ENCODE data around the gene TEAD2. TPM values are rescaled to one million over a fixed set of nuclear protein-coding genes. Genes with fewer than 3 reads are reported as not detected.
A peak's percentile ranks its signal among the peaks of the same experiment; 100 is the strongest.

TEAD2 gene
- total RNA-seq, 1 experiment from 2014 or later, result 106 TPM

DNA sequence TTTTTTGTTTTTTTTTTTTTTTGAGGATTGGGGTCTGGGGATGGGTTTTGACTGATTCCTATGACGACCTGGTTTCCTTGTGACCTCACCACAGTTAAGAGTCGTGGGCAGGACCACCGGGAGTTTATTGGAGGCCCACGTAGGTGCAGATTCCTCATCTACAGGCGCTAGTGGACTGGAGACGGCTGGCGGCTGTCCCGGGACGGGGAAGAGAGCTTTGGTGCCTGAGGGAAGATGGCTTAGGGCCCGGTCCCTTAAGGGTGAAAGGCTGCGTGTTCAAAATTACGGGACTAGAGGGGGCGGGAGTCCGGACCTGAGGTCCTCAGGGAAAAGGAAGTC, 682 bp upstream of the TEAD2 start:
- peak; percentile 24 for DNase-seq (ENCODE audit: low spot score)
- Mint-ChIP-seq H3K27me3 (ENCODE audit: low read depth) (peaks cover 5% of the 10 kb centered on the region), H3K4me3 (no peak overlapping the region), H3K36me3 (peaks cover 15% of the 10 kb centered on the region), H3K9me3 (no peaks in the 10 kb centered on the region), H3K4me1 (peaks cover 8% of the 10 kb centered on the region), H3K27ac (no peak overlapping the region)
- TF ChIP-seq NFYB (CRISPR knock-in tag; conservative IDR thresholded peaks at IDR 0.05; ENCODE audit: low read depth) (no peak), ZNF138 (CRISPR knock-in tag; conservative IDR thresholded peaks at IDR 0.05) (no peak), GTF2I (CRISPR knock-in tag; conservative IDR thresholded peaks at IDR 0.05) (no peak)
- no peak; the same call in 1 of the 2 replicates for ATAC-seq
- ChIA-PET POLR2A (interaction anchor here (0.7 to 1.9 kb wide), 6 partner anchors 23 to 89 kb away, joined by 3 to 12 read pairs (median 4); partner anchors contain the start of gene PIH1D1), CTCF (interaction anchor here (0.6 to 2.9 kb wide), 29 partner anchors 11 to 370 kb away, joined by 3 to 17 read pairs (median 4); partner anchors contain the start of genes ALDH16A1, GYS1, PIH1D1 and RUVBL2)

DNA sequence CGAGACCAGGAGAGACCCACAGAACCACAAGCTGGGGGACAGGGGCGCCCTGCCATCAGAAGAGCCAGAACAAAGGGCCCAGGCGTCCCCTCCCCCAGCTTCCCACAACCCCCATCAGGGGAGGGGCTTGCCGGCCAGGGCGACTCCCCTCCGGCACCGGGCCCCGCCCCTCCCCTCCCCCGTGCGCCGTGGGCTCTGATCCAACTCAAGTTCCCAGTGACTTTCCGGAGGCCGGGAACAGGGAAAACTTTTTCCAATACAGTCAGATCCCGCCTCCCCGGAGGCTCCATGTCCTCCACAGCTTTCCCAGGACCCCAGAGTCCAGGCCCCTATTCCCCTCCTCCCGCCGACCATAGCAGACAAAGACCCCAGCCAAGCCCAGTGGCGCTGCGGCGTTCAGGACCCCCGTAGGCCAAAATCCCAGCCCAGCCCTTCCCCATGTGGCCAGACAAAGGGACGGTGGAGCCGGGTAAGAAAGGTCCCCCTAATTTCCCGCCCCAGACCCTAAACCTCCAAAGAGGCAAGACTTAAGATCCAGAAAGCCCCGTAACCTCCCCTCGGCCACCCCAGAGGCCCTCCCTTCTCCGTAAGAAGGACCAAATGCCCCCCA, 673 bp downstream of the TEAD2 start:
- ATAC-seq (peak; percentile 6), DNase-seq (ENCODE audit: low spot score) (peak; percentile 72)
- TF ChIP-seq, protein P1, sequence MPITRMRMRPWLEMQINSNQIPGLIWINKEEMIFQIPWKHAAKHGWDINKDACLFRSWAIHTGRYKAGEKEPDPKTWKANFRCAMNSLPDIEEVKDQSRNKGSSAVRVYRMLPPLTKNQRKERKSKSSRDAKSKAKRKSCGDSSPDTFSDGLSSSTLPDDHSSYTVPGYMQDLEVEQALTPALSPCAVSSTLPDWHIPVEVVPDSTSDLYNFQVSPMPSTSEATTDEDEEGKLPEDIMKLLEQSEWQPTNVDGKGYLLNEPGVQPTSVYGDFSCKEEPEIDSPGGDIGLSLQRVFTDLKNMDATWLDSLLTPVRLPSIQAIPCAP (CRISPR knock-in tag; IDR thresholded peaks at IDR 0.05), result no peak
- TF ChIP-seq, protein P2, sequence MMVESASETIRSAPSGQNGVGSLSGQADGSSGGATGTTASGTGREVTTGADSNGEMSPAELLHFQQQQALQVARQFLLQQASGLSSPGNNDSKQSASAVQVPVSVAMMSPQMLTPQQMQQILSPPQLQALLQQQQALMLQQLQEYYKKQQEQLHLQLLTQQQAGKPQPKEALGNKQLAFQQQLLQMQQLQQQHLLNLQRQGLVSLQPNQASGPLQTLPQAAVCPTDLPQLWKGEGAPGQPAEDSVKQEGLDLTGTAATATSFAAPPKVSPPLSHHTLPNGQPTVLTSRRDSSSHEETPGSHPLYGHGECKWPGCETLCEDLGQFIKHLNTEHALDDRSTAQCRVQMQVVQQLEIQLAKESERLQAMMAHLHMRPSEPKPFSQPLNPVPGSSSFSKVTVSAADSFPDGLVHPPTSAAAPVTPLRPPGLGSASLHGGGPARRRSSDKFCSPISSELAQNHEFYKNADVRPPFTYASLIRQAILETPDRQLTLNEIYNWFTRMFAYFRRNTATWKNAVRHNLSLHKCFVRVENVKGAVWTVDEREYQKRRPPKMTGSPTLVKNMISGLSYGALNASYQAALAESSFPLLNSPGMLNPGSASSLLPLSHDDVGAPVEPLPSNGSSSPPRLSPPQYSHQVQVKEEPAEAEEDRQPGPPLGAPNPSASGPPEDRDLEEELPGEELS (CRISPR knock-in tag; IDR thresholded peaks at IDR 0.05), result no peak
- TF ChIP-seq OVOL2 (CRISPR knock-in tag; IDR thresholded peaks at IDR 0.05; ENCODE audit: borderline replicate concordance) (no peak), NFATC4 (CRISPR knock-in tag; IDR thresholded peaks at IDR 0.05) (no peak), HMGA2 (CRISPR knock-in tag; IDR thresholded peaks at IDR 0.05) (no peak), NR1H2 (CRISPR knock-in tag; IDR thresholded peaks at IDR 0.05) (no peak), SP1 (CRISPR knock-in tag; conservative IDR thresholded peaks at IDR 0.05) (peak; percentile 67; the same call in 1 of the 2 replicates), NFE2L1 (CRISPR knock-in tag; IDR thresholded peaks at IDR 0.05) (no peak), ESRRA (CRISPR knock-in tag; IDR thresholded peaks at IDR 0.05; ENCODE audit: borderline replicate concordance) (no peak), TCF7 (CRISPR knock-in tag; IDR thresholded peaks at IDR 0.05; ENCODE audit: low read depth) (no peak), IRF2 (CRISPR knock-in tag; IDR thresholded peaks at IDR 0.05; ENCODE audit: borderline replicate concordance, low read depth) (no peak)
- TF ChIP-seq, protein P3, sequence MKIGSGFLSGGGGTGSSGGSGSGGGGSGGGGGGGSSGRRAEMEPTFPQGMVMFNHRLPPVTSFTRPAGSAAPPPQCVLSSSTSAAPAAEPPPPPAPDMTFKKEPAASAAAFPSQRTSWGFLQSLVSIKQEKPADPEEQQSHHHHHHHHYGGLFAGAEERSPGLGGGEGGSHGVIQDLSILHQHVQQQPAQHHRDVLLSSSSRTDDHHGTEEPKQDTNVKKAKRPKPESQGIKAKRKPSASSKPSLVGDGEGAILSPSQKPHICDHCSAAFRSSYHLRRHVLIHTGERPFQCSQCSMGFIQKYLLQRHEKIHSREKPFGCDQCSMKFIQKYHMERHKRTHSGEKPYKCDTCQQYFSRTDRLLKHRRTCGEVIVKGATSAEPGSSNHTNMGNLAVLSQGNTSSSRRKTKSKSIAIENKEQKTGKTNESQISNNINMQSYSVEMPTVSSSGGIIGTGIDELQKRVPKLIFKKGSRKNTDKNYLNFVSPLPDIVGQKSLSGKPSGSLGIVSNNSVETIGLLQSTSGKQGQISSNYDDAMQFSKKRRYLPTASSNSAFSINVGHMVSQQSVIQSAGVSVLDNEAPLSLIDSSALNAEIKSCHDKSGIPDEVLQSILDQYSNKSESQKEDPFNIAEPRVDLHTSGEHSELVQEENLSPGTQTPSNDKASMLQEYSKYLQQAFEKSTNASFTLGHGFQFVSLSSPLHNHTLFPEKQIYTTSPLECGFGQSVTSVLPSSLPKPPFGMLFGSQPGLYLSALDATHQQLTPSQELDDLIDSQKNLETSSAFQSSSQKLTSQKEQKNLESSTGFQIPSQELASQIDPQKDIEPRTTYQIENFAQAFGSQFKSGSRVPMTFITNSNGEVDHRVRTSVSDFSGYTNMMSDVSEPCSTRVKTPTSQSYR (CRISPR knock-in tag; IDR thresholded peaks at IDR 0.05), result peak; percentile 86
- TF ChIP-seq, protein P4, sequence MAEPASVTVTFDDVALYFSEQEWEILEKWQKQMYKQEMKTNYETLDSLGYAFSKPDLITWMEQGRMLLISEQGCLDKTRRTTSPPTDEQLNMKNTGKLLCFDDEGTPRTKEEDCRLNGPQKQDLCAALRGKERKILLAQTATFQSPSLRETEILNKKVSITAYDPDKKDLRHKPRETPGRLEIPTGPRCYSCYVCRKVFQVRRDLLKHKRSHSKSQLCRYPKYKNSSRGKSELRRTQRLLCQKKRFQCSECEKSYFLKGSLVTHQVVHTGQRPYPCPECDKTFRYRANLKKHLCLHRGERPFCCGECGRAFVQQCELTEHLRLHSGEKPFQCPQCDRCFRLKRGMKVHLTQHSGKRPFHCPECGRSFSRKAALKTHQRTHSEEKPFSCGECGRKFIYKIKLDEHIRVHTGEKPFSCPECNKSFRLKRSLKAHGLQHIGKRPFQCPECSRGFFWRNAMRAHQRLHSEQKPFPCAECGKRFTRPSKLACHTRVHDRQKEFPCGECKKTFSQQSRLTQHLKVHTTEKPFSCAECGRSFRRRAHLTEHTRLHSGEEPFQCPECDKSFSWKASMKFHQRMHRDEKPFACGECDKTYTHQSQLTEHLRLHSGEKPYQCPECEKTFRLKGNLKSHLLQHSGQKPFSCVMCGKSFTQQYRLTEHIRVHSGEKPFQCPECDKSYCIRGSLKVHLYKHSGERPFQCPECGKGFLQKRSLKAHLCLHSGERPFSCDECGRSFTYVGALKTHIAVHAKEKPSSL (CRISPR knock-in tag; conservative IDR thresholded peaks at IDR 0.05), result no peak
- TF ChIP-seq, protein P5, sequence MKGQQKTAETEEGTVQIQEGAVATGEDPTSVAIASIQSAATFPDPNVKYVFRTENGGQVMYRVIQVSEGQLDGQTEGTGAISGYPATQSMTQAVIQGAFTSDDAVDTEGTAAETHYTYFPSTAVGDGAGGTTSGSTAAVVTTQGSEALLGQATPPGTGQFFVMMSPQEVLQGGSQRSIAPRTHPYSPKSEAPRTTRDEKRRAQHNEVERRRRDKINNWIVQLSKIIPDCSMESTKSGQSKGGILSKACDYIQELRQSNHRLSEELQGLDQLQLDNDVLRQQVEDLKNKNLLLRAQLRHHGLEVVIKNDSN (CRISPR knock-in tag; IDR thresholded peaks at IDR 0.05), result 0 out of 2 replicates have a peak, but pooled peaks have one; percentile 28
- TF ChIP-seq, protein P6, sequence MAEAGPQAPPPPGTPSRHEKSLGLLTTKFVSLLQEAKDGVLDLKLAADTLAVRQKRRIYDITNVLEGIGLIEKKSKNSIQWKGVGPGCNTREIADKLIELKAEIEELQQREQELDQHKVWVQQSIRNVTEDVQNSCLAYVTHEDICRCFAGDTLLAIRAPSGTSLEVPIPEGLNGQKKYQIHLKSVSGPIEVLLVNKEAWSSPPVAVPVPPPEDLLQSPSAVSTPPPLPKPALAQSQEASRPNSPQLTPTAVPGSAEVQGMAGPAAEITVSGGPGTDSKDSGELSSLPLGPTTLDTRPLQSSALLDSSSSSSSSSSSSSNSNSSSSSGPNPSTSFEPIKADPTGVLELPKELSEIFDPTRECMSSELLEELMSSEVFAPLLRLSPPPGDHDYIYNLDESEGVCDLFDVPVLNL (CRISPR knock-in tag; IDR thresholded peaks at IDR 0.05; ENCODE audit: borderline replicate concordance, low read depth), result no peak
- peak overlapping the region; percentile 82 for H3K27ac Mint-ChIP-seq
- POLR2A ChIA-PET, result interaction anchor here (0.5 to 1.9 kb wide), 8 partner anchors 16 to 90 kb away, joined by 3 to 12 read pairs (median 3); partner anchors contain the start of genes GFY and PIH1D1
- peaks cover 22% of the 10 kb centered on the region for H3K36me3 Mint-ChIP-seq
- H3K4me1 Mint-ChIP-seq, result peaks cover 14% of the 10 kb centered on the region
- H3K27me3 Mint-ChIP-seq (ENCODE audit: low read depth), result peaks cover 5% of the 10 kb centered on the region
- CTCF ChIA-PET, result interaction anchor here (0.6 to 2.9 kb wide), 25 partner anchors 22 to 405 kb away, joined by 3 to 17 read pairs (median 5); partner anchors contain the start of genes ALDH16A1, GYS1, PIH1D1 and RUVBL2
- no peak overlapping the region for H3K4me3 Mint-ChIP-seq
- H3K9me3 Mint-ChIP-seq, result no peaks in the 10 kb centered on the region

Data from WTC11 (cell line).